ENCODE measurements around the gene MAPRE2. TPM values are rescaled to one million over a fixed set of nuclear protein-coding genes. Genes with fewer than 3 reads are reported as not detected.

MAPRE2 gene
- total and polyA plus RNA-seq, 10 donors = 18.8 to 62.9 (median 45.1) TPM

- Histone ChIP-seq H3K4me3 (no peak overlapping the region), H3K27me3 (replicated peaks in 1 of 7) (no peaks in the 10 kb centered on the region), H3K27ac (no peak overlapping the region), H3K36me3 (no peaks in the 10 kb centered on the region), H3K4me1 (peaks cover 0 to 21% (median 11%) of the 10 kb centered on the region in 6 donors), H3K9me3 (peaks cover 0 to 3% (median 0%) of the 10 kb centered on the region in 8 donors)
- no peak for TF ChIP-seq POLR2AphosphoS5 (IDR thresholded peaks at IDR 0.05)
- TF ChIP-seq CTCF (IDR thresholded peaks at IDR 0.05 in 8 of 11, conservative IDR thresholded peaks at IDR 0.05 in 3 of 11) = no peak
- TF ChIP-seq POLR2A (IDR thresholded peaks at IDR 0.05) = no peak
- intact Hi-C loops (cut with DNase I; ENCODE audit: low total_unique reads) = no loop called here
- DNase-seq = no peak
- 62 to 72% (median 69%) methylated on average over 5 of the region's 5 CpGs for WGBS, 5 donors
These were observed 130.2 kb downstream of the MAPRE2 start for GRCh38 chr18:35171315-35171987.

- no peak for TF ChIP-seq POLR2AphosphoS5 (IDR thresholded peaks at IDR 0.05)
- no peak for TF ChIP-seq POLR2A (IDR thresholded peaks at IDR 0.05)
- TF ChIP-seq CTCF (IDR thresholded peaks at IDR 0.05 in 8 of 11, conservative IDR thresholded peaks at IDR 0.05 in 3 of 11) = no peak
- intact Hi-C loops (cut with DNase I; ENCODE audit: low total_unique reads) = no loop called here
- H3K4me1 ChIP-seq = peaks cover 0 to 21% (median 11%) of the 10 kb centered on the region in 6 donors
- DNase-seq = no peak
- no peaks in the 10 kb centered on the region for H3K27me3 ChIP-seq (replicated peaks in 1 of 7)
- peaks cover 0 to 8% (median 4%) of the 10 kb centered on the region in 8 donors for H3K9me3 ChIP-seq
- WGBS, 5 donors = 85 to 92% (median 89%) methylated on average over 3 of the region's 3 CpGs
- H3K27ac ChIP-seq = no peak overlapping the region
- no peak overlapping the region for H3K4me3 ChIP-seq
- H3K36me3 ChIP-seq = no peaks in the 10 kb centered on the region
These were observed 130.8 kb downstream of the MAPRE2 start for GRCh38 chr18:35172009-35172408.

GRCh38 chr18:35172451-35173035 is 131.3 kb downstream of the MAPRE2 start:
- 66 to 75% (median 72%) methylated on average over 2 of the region's 2 CpGs for WGBS, 5 donors
- Histone ChIP-seq H3K4me1 (peaks cover 0 to 21% (median 11%) of the 10 kb centered on the region in 6 donors), H3K4me3 (no peak overlapping the region), H3K27me3 (replicated peaks in 1 of 7) (no peaks in the 10 kb centered on the region), H3K36me3 (no peaks in the 10 kb centered on the region), H3K27ac (no peak overlapping the region), H3K9me3 (peaks cover 0 to 10% (median 6%) of the 10 kb centered on the region in 8 donors)
- TF ChIP-seq CTCF (IDR thresholded peaks at IDR 0.05 in 8 of 11, conservative IDR thresholded peaks at IDR 0.05 in 3 of 11) (no peak), POLR2A (IDR thresholded peaks at IDR 0.05) (no peak), POLR2AphosphoS5 (IDR thresholded peaks at IDR 0.05) (no peak)
- intact Hi-C loops (cut with DNase I; ENCODE audit: low total_unique reads) = no loop called here
- DNase-seq = no peak

- no peak for DNase-seq
- peaks cover 0 to 10% (median 6%) of the 10 kb centered on the region in 8 donors for H3K9me3 ChIP-seq
- WGBS, 5 donors = 18 to 23% (median 21%) methylated on average over 5 of the region's 5 CpGs
- peaks cover 0 to 21% (median 11%) of the 10 kb centered on the region in 6 donors for H3K4me1 ChIP-seq
- H3K27me3 ChIP-seq (replicated peaks in 1 of 7) = no peaks in the 10 kb centered on the region
- no peak for TF ChIP-seq POLR2A (IDR thresholded peaks at IDR 0.05)
- no peak for TF ChIP-seq CTCF (IDR thresholded peaks at IDR 0.05 in 8 of 11, conservative IDR thresholded peaks at IDR 0.05 in 3 of 11)
- no peak for TF ChIP-seq POLR2AphosphoS5 (IDR thresholded peaks at IDR 0.05)
- H3K27ac ChIP-seq = no peak overlapping the region
- no peaks in the 10 kb centered on the region for H3K36me3 ChIP-seq
- H3K4me3 ChIP-seq = no peak overlapping the region
- intact Hi-C loops (cut with DNase I; ENCODE audit: low total_unique reads) = no loop called here
These were observed 133.0 kb downstream of the MAPRE2 start for GRCh38 chr18:35174093-35174731.
